Liver (tissue), 9 donors: Measurements from ENCODE around the gene PLPP4. TPM values are rescaled to one million over a fixed set of nuclear protein-coding genes. Genes with fewer than 3 reads are reported as not detected.

ENCODE experiments used
- DNase-seq: peaks from one replicate; pipeline ENCODE4 v3.0.0-alpha.2; 2017; ENCODE audit warnings: low spot score
- H3K27ac ChIP-seq, 2 donors: one replicate each; pipeline ENCODE4 v1.7.0; 2013; ENCODE audit warnings: inconsistent platforms in 2 of 2, low read length in 2 of 2, control low read depth in 1 of 2, low read depth in 1 of 2, mild to moderate bottlenecking in 1 of 2
- H3K27me3 ChIP-seq, 4 donors: one replicate each; pipeline versions ENCODE4 v1.6.1 to v1.7.0; 2013; ENCODE audit warnings: low read length in 3 of 4, inconsistent platforms in 1 of 4, mild to moderate bottlenecking in 1 of 4, moderate library complexity in 1 of 4; ENCODE audit not compliant: control insufficient read depth in 4 of 4, insufficient read depth in 4 of 4
- H3K36me3 ChIP-seq, 4 donors: one replicate each; pipeline versions ENCODE4 v1.6.1 to v1.7.0; 2013; ENCODE audit warnings: low read length in 3 of 4, mild to moderate bottlenecking in 3 of 4, low read depth in 1 of 4, moderate library complexity in 1 of 4; ENCODE audit not compliant: control insufficient read depth in 4 of 4, insufficient read depth in 3 of 4
- H3K4me1 ChIP-seq, 4 donors: one replicate each; pipeline versions ENCODE4 v1.6.1 to v1.7.0; 2013; ENCODE audit warnings: low read length in 3 of 4, mild to moderate bottlenecking in 3 of 4, moderate library complexity in 1 of 4; ENCODE audit not compliant: control insufficient read depth in 4 of 4, insufficient read depth in 4 of 4
- H3K4me3 ChIP-seq, 3 donors: one replicate each; pipeline versions ENCODE4 v1.6.1 to v1.7.0; 2013; ENCODE audit warnings: low read length in 3 of 3, control low read depth in 1 of 3, low read depth in 1 of 3, mild to moderate bottlenecking in 1 of 3
- H3K9ac ChIP-seq, 2 donors: one replicate each; pipeline ENCODE4 v1.7.0; 2013; ENCODE audit warnings: low read length in 2 of 2, mild to moderate bottlenecking in 2 of 2, moderate library complexity in 2 of 2, control low read depth in 1 of 2, low read depth in 1 of 2
- H3K9me3 ChIP-seq, 4 donors: one replicate each; pipeline versions ENCODE4 v1.6.1 to v1.7.0; 2013; ENCODE audit warnings: low read length in 3 of 4; ENCODE audit not compliant: control insufficient read depth in 4 of 4
- CTCF ChIP-seq: fragments of 150-350 bp; IDR thresholded peaks from 2 replicates; pipeline ENCODE4 v1.5.1; 2017; ENCODE audit warnings: improper control_type of control experiment, low read depth, low read length; ENCODE audit not compliant: missing input control
- FOXA1 ChIP-seq: IDR thresholded peaks from 2 replicates; pipeline ENCODE4 v1.6.1; 2016; ENCODE audit warnings: antibody characterized with exemption
- FOXA2 ChIP-seq: IDR thresholded peaks from 2 replicates; pipeline ENCODE4 v1.6.1; 2016; ENCODE audit warnings: antibody characterized with exemption
- GABPA ChIP-seq, 2 donors: IDR thresholded peaks in 1 of 2; conservative IDR thresholded peaks in 1 of 2; 2 replicates each; pipeline ENCODE4 v1.6.1; 2016; ENCODE audit warnings: antibody characterized with exemption in 2 of 2, mild to moderate bottlenecking in 1 of 2, moderate library complexity in 1 of 2
- HNF4A ChIP-seq, 2 donors: conservative IDR thresholded peaks; 2 replicates each; pipeline ENCODE4 v1.6.1; 2016; ENCODE audit warnings: antibody characterized with exemption in 2 of 2, mild to moderate bottlenecking in 2 of 2
- RAD21 ChIP-seq, 2 donors: IDR thresholded peaks; 2 replicates each; pipeline ENCODE4 v1.6.1; 2016; ENCODE audit warnings: antibody characterized with exemption in 2 of 2, mild to moderate bottlenecking in 2 of 2
- RXRA ChIP-seq, 2 donors: IDR thresholded peaks; 2 replicates each; pipeline ENCODE4 v1.6.1; 2017 to 2018; ENCODE audit warnings: antibody characterized with exemption in 2 of 2, mild to moderate bottlenecking in 1 of 2
- SP1 ChIP-seq: IDR thresholded peaks from 2 replicates; pipeline ENCODE4 v1.6.1; 2018; ENCODE audit warnings: antibody characterized with exemption, mild to moderate bottlenecking
- TAF1 ChIP-seq: conservative IDR thresholded peaks from 2 replicates; pipeline ENCODE4 v1.6.1; 2016; ENCODE audit warnings: antibody characterized with exemption, mild to moderate bottlenecking
- WGBS: extraction: QIAGEN DNeasy Blood & Tissue Kit; methylation state at CpG from one replicate; pipeline ENCODE4 v1.1.7; 2013; 5-methylcytosine and 5-hydroxymethylcytosine counted together
- polyA plus RNA-seq, 2 donors: library from polyadenylated mRNA; stranded (reverse) in 1 of 2; unstranded in 1 of 2; fragments of 200-250 nt in 1 of 2; fragments of >200 nt in 1 of 2; fragmentation: Nextera tagmentation in 1 of 2; extraction: Ambion mirVana in 1 of 2; gene quantifications; one replicate each; pipeline versions ENCODE4 v1.2.1 to v1.2.3, GENCODE V29; 2013 to 2015
- total RNA-seq, 2 donors: library from RNA; depleted of rRNA; stranded (reverse); fragments of >200 nt; gene quantifications; one replicate each; pipeline ENCODE4 v1.2.3, GENCODE V29; 2014
- TF ChIP-seq, protein P1 (sequence below): IDR thresholded peaks from 2 replicates; pipeline ENCODE4 v1.6.1; 2016; ENCODE audit warnings: antibody characterized with exemption
- TF ChIP-seq, protein P2 (sequence below): IDR thresholded peaks from 2 replicates; pipeline ENCODE4 v1.6.1; 2016; ENCODE audit warnings: antibody characterized with exemption
- donor health status: healthy.
- donor health status: healthy.
- donor health status: healthy.
- donor health status: healthy.
- donor health status: healthy.

PLPP4 gene
- total and polyA plus RNA-seq, 4 donors = 0.14 to 2.8 (median 0.93) TPM

DNA sequence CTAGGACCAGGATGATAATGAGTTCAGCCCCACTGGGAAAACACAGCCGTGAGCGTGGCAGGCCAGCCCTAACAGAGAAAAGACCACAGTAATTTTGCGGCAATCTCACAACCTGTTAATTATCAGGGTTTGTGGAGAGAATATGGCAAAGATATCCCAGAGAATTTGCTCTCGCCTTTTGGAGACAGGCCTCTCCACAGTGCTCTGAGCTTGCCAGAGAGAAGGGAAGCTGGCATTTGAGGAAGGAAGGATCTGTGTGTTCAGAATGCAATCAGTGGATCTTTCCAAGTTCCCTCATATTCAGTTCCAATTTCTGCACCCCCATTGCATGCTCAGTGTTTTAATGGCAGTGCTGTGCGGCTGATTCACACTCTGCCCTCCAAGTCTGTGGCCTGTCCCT is 60.2 kb downstream of the PLPP4 start (continued):
- TF ChIP-seq SP1 (no peak), GABPA (IDR thresholded peaks at IDR 0.05 in 1 of 2, conservative IDR thresholded peaks at IDR 0.05 in 1 of 2) (no peak)

DNA sequence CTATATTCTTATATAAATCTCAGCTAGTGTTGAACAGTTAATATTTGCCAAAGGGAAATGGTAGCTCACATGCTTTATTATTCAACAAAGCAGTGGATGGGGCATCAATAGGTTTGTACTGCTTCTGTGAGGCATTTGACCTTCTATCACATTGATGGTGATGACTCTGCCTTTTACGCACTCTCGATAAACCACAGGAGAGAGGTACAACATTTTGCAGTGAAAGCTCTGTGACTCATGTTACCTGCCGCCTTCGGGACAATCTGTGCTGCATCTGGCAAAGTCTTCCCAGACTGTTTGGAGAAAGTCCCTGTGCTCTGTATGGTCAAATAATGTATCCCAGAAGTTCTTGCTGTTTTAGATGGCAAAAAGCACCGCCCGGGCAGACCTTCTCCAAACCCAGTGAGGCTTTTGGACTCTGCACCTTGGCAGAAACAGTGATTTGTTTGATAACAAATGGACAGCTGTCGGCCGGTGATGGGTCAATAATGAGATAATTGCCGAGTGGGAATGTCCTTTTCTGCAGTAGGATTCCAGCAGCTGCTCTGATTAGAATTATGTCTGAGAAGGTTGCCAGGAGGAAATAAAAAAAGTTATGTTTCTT is 61.0 kb downstream of the PLPP4 start:
- Histone ChIP-seq H3K27me3 (peaks cover 0 to 2% (median 0%) of the 10 kb centered on the region in 4 donors), H3K27ac (no peak overlapping the region), H3K36me3 (no peaks in the 10 kb centered on the region), H3K4me1 (peaks cover 0 to 7% (median 1%) of the 10 kb centered on the region in 4 donors), H3K9me3 (no peaks in the 10 kb centered on the region), H3K4me3 (no peak overlapping the region), H3K9ac (no peak overlapping the region)
- DNase-seq = no peak
- WGBS = 57% methylated on average over 9 of the region's 9 CpGs
- TF ChIP-seq FOXA2 (no peak), HNF4A (conservative IDR thresholded peaks at IDR 0.05) (peak; percentile 24 to 43), TAF1 (no peak), CTCF (no peak)

GRCh38 chr10:120521880-120522279 is 64.9 kb downstream of the PLPP4 start:
- WGBS = 68% methylated on average over 3 of the region's 3 CpGs
- no peaks in the 10 kb centered on the region for H3K9me3 ChIP-seq
- H3K36me3 ChIP-seq = no peaks in the 10 kb centered on the region
- DNase-seq = no peak
- TF ChIP-seq RXRA (IDR thresholded peaks at IDR 0.05) = no peak
- TF ChIP-seq TAF1 = no peak
- TF ChIP-seq, protein P1, sequence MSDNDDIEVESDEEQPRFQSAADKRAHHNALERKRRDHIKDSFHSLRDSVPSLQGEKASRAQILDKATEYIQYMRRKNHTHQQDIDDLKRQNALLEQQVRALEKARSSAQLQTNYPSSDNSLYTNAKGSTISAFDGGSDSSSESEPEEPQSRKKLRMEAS = no peak
- TF ChIP-seq, protein P2, sequence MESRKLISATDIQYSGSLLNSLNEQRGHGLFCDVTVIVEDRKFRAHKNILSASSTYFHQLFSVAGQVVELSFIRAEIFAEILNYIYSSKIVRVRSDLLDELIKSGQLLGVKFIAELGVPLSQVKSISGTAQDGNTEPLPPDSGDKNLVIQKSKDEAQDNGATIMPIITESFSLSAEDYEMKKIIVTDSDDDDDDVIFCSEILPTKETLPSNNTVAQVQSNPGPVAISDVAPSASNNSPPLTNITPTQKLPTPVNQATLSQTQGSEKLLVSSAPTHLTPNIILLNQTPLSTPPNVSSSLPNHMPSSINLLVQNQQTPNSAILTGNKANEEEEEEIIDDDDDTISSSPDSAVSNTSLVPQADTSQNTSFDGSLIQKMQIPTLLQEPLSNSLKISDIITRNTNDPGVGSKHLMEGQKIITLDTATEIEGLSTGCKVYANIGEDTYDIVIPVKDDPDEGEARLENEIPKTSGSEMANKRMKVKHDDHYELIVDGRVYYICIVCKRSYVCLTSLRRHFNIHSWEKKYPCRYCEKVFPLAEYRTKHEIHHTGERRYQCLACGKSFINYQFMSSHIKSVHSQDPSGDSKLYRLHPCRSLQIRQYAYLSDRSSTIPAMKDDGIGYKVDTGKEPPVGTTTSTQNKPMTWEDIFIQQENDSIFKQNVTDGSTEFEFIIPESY = no peak
- TF ChIP-seq CTCF = no peak
- no peak for TF ChIP-seq HNF4A (conservative IDR thresholded peaks at IDR 0.05)
- no peak for TF ChIP-seq FOXA1
- no peak for TF ChIP-seq RAD21 (IDR thresholded peaks at IDR 0.05)
- H3K9ac ChIP-seq = no peak overlapping the region
- H3K4me1 ChIP-seq = peaks cover 0 to 7% (median 1%) of the 10 kb centered on the region in 4 donors
- no peak overlapping the region for H3K4me3 ChIP-seq
- no peak overlapping the region for H3K27ac ChIP-seq
- no peaks in the 10 kb centered on the region for H3K27me3 ChIP-seq
